ENCODE measurements around the gene HMG20A.

Gene HMG20A

GRCh38 chr15:77478051-77478450 lies 57.4 kb downstream of the HMG20A start:
- no peak for DNase-seq (ENCODE audit: low spot score)

DNA sequence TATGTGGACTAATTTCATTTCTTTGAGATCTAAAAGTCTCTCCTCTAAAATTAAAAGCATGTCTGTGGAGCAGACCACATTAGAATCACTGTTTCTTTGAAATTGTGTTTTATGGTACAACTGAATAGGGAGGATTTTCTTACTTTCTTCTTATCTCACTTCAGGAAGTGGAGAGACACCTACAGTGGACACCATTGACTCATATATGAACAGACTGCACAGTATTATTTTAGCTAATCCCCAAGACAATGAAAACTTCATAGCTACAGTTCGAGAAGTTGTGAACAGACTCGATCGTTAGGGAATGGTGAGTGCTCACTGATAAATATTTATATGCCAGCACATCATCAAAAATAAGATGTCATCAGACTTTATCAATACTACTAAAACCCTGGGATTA lies 58.3 kb downstream of the HMG20A start:
- DNase-seq (ENCODE audit: low spot score) = no peak

GRCh38 chr15:77480859-77481633 lies 60.4 kb downstream of the HMG20A start:
- DNase-seq (ENCODE audit: low spot score) = no peak

GRCh38 chr15:77481670-77482069 lies 61.0 kb downstream of the HMG20A start:
- no peak for DNase-seq (ENCODE audit: low spot score)

DNA sequence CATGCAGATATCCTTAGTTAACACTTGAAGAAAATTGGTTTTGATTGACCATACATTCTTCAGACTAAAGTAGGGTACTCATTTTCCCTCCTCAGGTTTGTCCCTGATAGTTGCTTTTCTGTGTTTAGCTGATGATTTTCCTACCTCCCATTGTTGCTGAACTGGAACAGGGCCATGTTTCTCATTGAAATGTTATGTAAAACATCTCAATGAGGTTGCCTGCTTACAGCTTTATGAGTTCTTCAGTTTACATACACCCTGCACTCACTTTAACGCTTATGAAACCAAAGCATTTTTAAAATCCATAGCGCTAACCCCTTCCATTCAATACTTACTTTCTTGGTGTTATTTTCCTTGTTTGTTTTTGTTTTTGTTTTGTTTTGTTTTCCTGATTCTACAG lies 61.9 kb downstream of the HMG20A start:
- no peak for DNase-seq (ENCODE audit: low spot score)

GRCh38 chr15:77483425-77484140 lies 62.9 kb downstream of the HMG20A start:
- DNase-seq (ENCODE audit: low spot score) = no peak

GRCh38 chr15:77484994-77485393 lies 64.3 kb downstream of the HMG20A start:
- DNase-seq (ENCODE audit: low spot score) = no peak

GRCh38 chr15:77486542-77487468 lies 66.1 kb downstream of the HMG20A start:
- DNase-seq (ENCODE audit: low spot score) = no peak

- DNase-seq (ENCODE audit: low spot score) = no peak
Observed at GRCh38 chr15:77487469-77487842, 66.8 kb downstream of the HMG20A start.

DNA sequence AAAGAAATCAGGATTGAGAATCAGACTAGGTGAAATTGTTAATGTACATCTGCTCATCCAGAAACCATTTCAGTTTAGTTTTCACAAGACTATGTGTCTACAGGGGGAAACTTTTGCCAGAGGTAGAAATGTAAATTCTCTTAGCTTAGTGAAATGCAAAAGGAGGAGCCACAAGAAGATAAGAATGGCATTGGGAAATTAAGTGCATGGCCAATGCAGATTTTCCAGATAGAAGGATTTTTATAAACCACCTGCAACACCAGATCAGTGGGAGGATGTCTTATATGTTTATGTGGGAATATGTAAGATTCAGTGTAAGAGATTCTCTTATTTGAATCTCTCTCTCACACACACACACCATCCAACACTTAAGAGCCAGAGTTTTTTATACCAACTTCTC lies 67.2 kb downstream of the HMG20A start:
- DNase-seq (ENCODE audit: low spot score) = no peak

DNA sequence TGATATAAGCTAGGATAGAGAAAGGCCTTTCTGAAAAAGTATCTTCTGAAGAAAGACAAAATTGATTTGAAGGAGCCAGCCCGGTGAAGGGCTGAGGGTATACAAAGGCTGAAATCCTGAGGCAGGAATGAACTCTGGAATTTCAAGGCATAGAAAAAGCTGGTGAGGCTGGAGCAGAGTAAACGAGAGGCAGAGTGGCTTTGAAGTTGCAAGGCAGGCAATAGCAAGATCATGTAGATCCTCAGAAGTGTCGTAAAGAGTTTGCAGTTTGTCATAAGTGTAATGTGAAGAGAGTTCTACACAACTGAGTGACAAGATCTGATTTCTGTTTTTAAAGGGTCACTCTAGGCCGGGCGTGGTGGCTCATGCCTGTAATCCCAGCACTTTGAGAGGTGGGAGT lies 69.0 kb downstream of the HMG20A start:
- no peak for DNase-seq (ENCODE audit: low spot score)

- no peak for DNase-seq (ENCODE audit: low spot score)
Observed at GRCh38 chr15:77493324-77493907, 72.7 kb downstream of the HMG20A start.

GRCh38 chr15:77494073-77494867 lies 73.6 kb downstream of the HMG20A start:
- no peak for DNase-seq (ENCODE audit: low spot score)

DNA sequence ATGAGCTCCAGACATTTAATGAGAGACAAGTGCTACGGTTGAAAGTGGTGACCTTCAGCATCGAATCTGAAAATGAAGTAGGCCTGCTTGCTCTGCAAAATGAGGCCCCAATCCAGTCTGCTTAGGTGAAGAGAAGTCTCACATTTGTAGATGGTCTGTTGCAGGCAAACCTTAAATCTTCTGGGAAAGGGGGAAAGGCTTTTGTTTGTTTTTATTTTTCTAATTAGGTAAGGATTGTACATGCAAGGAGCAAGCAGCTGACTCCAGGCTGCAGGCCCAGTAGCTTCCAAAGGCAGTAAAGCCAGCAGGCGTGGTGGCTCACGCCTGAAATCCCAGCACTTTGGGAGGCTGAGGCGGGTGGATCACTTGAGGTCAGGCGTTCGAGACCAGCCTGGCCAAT lies 74.3 kb downstream of the HMG20A start:
- no peak for DNase-seq (ENCODE audit: low spot score)

DNA sequence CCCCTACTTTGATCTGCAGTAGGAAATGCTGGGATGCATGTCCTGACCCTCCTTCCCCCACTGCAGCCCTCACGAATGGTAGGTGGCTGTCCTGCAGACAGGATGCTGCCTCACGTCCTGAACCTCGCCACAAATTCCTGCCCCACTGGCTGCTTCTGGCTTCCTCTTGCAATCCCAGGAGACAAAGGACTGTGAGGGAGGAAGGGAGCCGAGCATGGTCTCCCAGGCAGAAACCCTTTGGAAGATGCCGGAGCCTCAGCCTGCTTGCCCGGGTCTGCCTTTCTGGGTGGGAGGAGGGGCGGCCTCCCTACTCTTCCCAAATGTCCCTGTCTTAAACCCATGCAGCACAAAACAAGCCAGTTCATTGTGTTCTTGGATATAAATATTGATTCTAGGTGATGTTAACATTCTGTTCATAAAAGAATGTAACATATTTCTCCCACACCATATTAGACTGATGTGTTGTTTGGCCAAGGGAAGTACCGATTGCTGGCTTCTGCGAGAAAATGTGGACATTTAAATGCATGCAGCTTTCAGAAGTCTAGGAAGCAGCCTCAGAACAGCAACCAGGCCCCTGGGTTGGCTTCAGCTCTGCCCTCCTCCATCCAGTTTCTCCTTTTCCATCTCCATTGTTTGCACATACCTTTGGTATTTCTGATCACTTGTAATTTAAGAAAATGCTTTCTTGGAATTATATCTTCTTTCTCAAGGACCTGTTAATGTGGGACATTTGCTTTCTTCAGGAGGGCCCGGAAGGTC lies 75.3 kb downstream of the HMG20A start:
- DNase-seq (ENCODE audit: low spot score) = no peak

GRCh38 chr15:77496715-77497109 lies 76.0 kb downstream of the HMG20A start:
- DNase-seq (ENCODE audit: low spot score) = peak; percentile 86

- DNase-seq (ENCODE audit: low spot score) = peak; percentile 98
Observed at GRCh38 chr15:77497110-77497737, 76.5 kb downstream of the HMG20A start.

GRCh38 chr15:77497942-77498361 lies 77.3 kb downstream of the HMG20A start:
- DNase-seq (ENCODE audit: low spot score) = peak; percentile 78

DNA sequence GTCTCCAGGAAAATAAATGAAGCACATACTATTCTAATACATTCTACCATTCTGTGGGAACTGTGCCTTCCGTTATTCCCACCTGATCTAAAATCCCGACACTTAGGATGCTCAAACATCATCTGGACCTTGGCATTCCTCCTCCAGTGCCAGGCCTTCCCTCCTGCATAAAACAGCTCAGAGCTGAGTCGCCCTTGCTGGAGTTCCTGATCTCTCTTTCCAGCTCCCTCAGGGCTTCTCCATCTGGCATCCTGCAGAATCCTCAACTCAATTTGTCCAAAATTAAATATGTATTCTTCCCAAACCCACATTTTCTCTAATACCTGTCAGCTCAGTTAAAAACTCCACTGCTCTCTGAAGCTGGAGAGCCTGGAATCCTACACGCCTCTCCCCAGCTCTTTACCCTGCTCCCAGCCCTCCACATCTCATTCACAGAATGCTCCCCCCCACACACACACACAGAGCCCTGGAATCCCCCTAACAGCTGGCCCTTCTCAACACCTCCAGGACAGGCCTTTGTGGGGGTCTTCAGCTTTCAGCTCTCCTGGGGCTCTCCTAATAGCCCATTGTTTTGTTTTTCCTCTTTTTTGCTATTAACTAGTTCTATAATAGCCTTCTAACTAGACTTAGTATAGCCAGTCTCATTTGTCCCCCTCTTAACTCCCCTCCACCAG lies 78.5 kb downstream of the HMG20A start:
- DNase-seq (ENCODE audit: low spot score) = peak; percentile 29

Measured in globus pallidus (tissue), 1 donor.